ENCODE measurements around the gene FPGS. TPM values are rescaled to one million over a fixed set of nuclear protein-coding genes. Genes with fewer than 3 reads are reported as not detected.

The FPGS gene
- total RNA-seq, 2 donors from 2014 or later = 58.4 to 80.4 TPM

GRCh38 chr9:127814619-127815511 lies 12.2 kb downstream of the FPGS start:
- Histone ChIP-seq H3K27me3 (no peaks in the 10 kb centered on the region), H3K9me3 (no peaks in the 10 kb centered on the region), H3K4me3 (no peak overlapping the region), H3K36me3 (replicated peaks in 1 of 2; ENCODE audit: insufficient read depth in 1 of 2, low read depth in 2 of 2) (peaks cover 12 to 20% of the 10 kb centered on the region in 2 donors), H3K27ac (no peak overlapping the region), H3K4me1 (peaks cover 4% of the 10 kb centered on the region)
- TF ChIP-seq, protein P1, sequence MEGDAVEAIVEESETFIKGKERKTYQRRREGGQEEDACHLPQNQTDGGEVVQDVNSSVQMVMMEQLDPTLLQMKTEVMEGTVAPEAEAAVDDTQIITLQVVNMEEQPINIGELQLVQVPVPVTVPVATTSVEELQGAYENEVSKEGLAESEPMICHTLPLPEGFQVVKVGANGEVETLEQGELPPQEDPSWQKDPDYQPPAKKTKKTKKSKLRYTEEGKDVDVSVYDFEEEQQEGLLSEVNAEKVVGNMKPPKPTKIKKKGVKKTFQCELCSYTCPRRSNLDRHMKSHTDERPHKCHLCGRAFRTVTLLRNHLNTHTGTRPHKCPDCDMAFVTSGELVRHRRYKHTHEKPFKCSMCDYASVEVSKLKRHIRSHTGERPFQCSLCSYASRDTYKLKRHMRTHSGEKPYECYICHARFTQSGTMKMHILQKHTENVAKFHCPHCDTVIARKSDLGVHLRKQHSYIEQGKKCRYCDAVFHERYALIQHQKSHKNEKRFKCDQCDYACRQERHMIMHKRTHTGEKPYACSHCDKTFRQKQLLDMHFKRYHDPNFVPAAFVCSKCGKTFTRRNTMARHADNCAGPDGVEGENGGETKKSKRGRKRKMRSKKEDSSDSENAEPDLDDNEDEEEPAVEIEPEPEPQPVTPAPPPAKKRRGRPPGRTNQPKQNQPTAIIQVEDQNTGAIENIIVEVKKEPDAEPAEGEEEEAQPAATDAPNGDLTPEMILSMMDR (IDR thresholded peaks at IDR 0.05) = no peak
- TF ChIP-seq POLR2A (IDR thresholded peaks at IDR 0.05) = no peak
- no peak for ATAC-seq
- DNase-seq = no peak
- intact Hi-C loops (cut with DNase I) = no loop called here
- 92 to 96% methylated on average over 4 to 10 of the region's 11 CpGs for WGBS, 2 donors

DNA sequence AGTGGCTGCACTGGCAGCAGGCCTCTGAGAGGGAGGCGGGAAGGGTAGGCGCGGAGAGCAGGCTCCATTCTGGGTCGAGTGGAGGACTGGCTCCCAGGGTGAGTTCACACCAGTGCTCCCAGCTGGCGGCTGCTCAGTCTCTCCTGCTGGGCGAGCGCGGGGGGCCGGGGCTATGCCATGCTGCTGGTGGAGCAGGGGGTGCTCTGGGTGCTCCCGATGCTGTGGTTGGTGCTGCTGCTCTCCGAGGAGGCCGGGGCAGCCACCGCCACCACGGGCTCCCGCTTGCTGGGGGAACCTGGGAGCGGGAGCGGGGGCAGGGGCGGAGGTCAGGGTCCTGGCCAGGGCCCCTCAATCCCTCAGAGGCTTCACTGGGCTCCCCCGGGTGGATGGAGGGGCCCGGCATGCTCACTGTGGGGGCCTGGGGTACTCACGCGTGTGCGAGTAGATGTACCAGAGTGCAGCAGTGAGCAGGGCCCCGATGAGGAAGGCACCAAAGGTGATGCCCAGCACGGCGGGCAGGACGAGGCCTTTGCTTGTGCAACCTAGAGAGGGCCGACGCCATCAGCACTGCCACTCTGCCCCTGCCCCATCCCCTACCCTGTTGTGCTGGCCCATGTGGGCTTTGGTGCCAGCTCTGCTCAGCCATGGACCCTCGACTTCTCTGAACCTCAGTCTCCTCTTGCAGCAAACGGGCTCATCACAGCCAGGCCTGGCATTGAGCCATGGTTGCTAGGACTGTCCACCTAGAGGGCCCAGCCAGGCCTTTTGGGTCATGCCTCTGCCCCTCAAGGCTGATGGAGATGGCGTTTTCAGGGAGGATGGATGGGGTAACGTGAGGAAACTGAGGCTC lies 13.1 kb downstream of the FPGS start:
- H3K27ac ChIP-seq = peak overlapping the region in 1 of 4 donors; percentile 1
- no peak for ATAC-seq
- H3K9me3 ChIP-seq = no peaks in the 10 kb centered on the region
- no peaks in the 10 kb centered on the region for H3K27me3 ChIP-seq
- no peak overlapping the region for H3K4me3 ChIP-seq
- peaks cover 4% of the 10 kb centered on the region for H3K4me1 ChIP-seq
- intact Hi-C loops (cut with DNase I) = no loop called here
- peaks cover 12 to 18% of the 10 kb centered on the region in 2 donors for H3K36me3 ChIP-seq (replicated peaks in 1 of 2; ENCODE audit: insufficient read depth in 1 of 2, low read depth in 2 of 2)
- no peak for DNase-seq
- 83 to 88% methylated on average over 13 to 21 of the region's 33 CpGs for WGBS, 2 donors
- TF ChIP-seq POLR2A (IDR thresholded peaks at IDR 0.05) = no peak
- TF ChIP-seq, protein P1 (IDR thresholded peaks at IDR 0.05) = no peak

DNA sequence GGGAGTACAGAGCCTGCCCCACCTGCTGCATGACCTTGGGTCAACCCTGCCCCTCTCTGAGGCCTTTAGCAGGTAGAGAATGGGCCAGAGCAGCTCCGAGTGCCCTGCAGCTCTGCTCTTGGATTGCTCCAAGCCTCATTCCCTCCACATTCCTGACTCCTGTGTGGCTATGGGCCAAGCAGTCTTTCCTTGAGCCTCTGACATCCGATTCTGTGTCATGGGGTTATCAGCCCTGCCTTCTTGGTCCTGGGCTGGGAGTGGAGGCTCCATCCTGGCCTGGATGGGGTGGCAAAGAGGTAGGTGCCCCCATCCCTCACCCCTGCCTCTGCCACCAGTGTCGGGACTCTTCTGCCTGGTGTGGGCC lies 13.7 kb downstream of the FPGS start:
- no peak for TF ChIP-seq POLR2A (IDR thresholded peaks at IDR 0.05)
- TF ChIP-seq, protein P1 (IDR thresholded peaks at IDR 0.05) = no peak
- no peak for DNase-seq
- H3K36me3 ChIP-seq (replicated peaks in 1 of 2; ENCODE audit: insufficient read depth in 1 of 2, low read depth in 2 of 2) = peaks cover 12 to 18% of the 10 kb centered on the region in 2 donors

GRCh38 chr9:127816728-127817127 lies 14.0 kb downstream of the FPGS start:
- TF ChIP-seq, protein P1 (IDR thresholded peaks at IDR 0.05) = no peak
- TF ChIP-seq POLR2A (IDR thresholded peaks at IDR 0.05) = no peak
- DNase-seq = no peak
- no peaks in the 10 kb centered on the region for H3K27me3 ChIP-seq
- no peak for ATAC-seq
- no peaks in the 10 kb centered on the region for H3K9me3 ChIP-seq
- H3K4me1 ChIP-seq = peaks cover 4% of the 10 kb centered on the region
- H3K27ac ChIP-seq = no peak overlapping the region
- intact Hi-C loops (cut with DNase I) = no loop called here
- peaks cover 12 to 18% of the 10 kb centered on the region in 2 donors for H3K36me3 ChIP-seq (replicated peaks in 1 of 2; ENCODE audit: insufficient read depth in 1 of 2, low read depth in 2 of 2)
- no peak overlapping the region for H3K4me3 ChIP-seq
- WGBS, 2 donors = 97% methylated on average over 6 of the region's 8 CpGs; no CpG with 5 or more reads in 1 of the 2 donors

More for the DNA sequence above, 13.7 kb downstream of the FPGS start:
- intact Hi-C loops (cut with DNase I) = no loop called here
- H3K9me3 ChIP-seq = no peaks in the 10 kb centered on the region
- H3K27ac ChIP-seq = peak overlapping the region in 1 of 4 donors; percentile 1
- 60 to 67% methylated on average over 1 to 3 of the region's 3 CpGs for WGBS, 2 donors
- no peak overlapping the region for H3K4me3 ChIP-seq
- no peak for ATAC-seq
- no peaks in the 10 kb centered on the region for H3K27me3 ChIP-seq
- peaks cover 4% of the 10 kb centered on the region for H3K4me1 ChIP-seq

Data from body of pancreas (tissue), 4 donors.